Putamen (tissue), 1 donor: ENCODE measurements around the gene ART3.
A peak's percentile ranks its signal among the peaks of the same experiment; 100 is the strongest.
"Not testable (repeated sequence)": the region's sequence is repeated elsewhere in the genome, so short reads cannot be mapped to it uniquely, and the experiment has no call there.

Experiments
- DNase-seq: peaks from one replicate; pipeline ENCODE4 v3.0.0-alpha.2; 2016; ENCODE audit warnings: low spot score

The ART3 gene

GRCh38 chr4:76074468-76074867 lies at the start of gene ART3:
Gene ART3 (plus strand): TSS chr4:76074709. CDS start chr4:76075890, 1,181 bp downstream.
- DNase-seq, result peak; percentile 18

GRCh38 chr4:76028350-76028765 lies 46.2 kb upstream of the ART3 start:
- DNase-seq, result no peak

- no peak for DNase-seq
Measured at GRCh38 chr4:76029300-76029699, 45.2 kb upstream of the ART3 start.

GRCh38 chr4:76035141-76035540 lies 39.4 kb upstream of the ART3 start:
- no peak for DNase-seq

GRCh38 chr4:76035799-76036380 lies 38.6 kb upstream of the ART3 start, which contains the start of gene CXCL11:
Gene CXCL11 (minus strand): TSS chr4:76036070. CDS start chr4:76035987, 83 bp downstream.
- DNase-seq, result no peak

GRCh38 chr4:76036855-76037254 lies 37.7 kb upstream of the ART3 start:
- DNase-seq, result no peak

GRCh38 chr4:76042241-76042998 lies 32.1 kb upstream of the ART3 start:
- DNase-seq, result not testable (repeated sequence)

- DNase-seq, result not testable (repeated sequence)
Measured at GRCh38 chr4:76043306-76043705, 31.2 kb upstream of the ART3 start.

- DNase-seq, result not testable (repeated sequence)
Measured at GRCh38 chr4:76044686-76045085, 29.8 kb upstream of the ART3 start.

GRCh38 chr4:76049860-76050416 lies 24.6 kb upstream of the ART3 start:
- DNase-seq, result not testable (repeated sequence)

- DNase-seq, result not testable (repeated sequence)
Measured at GRCh38 chr4:76050560-76051050, 23.9 kb upstream of the ART3 start.

GRCh38 chr4:76053730-76054129 lies 20.8 kb upstream of the ART3 start:
- no peak for DNase-seq

- no peak for DNase-seq
Measured at GRCh38 chr4:76055016-76055415, 19.5 kb upstream of the ART3 start.

- DNase-seq, result no peak
Measured at GRCh38 chr4:76055421-76055820, 19.1 kb upstream of the ART3 start.

GRCh38 chr4:76058302-76058701 lies 16.2 kb upstream of the ART3 start:
- DNase-seq, result no peak

- DNase-seq, result no peak
Measured at GRCh38 chr4:76058888-76059426, 15.6 kb upstream of the ART3 start.

GRCh38 chr4:76059750-76060149 lies 14.8 kb upstream of the ART3 start:
- no peak for DNase-seq

GRCh38 chr4:76060506-76060905 lies 14.0 kb upstream of the ART3 start:
- DNase-seq, result no peak

- DNase-seq, result no peak
Measured at GRCh38 chr4:76061421-76061820, 13.1 kb upstream of the ART3 start.

GRCh38 chr4:76061982-76062381 lies 12.5 kb upstream of the ART3 start:
- DNase-seq, result no peak

GRCh38 chr4:76066546-76066945 lies 8.0 kb upstream of the ART3 start:
- DNase-seq, result no peak

- DNase-seq, result peak; percentile 68
Measured at GRCh38 chr4:76067652-76068286, 6.7 kb upstream of the ART3 start.
